ENCODE results near the gene WDR72. TPM values are rescaled to one million over a fixed set of nuclear protein-coding genes. Genes with fewer than 3 reads are reported as not detected.

The WDR72 gene
- polyA plus RNA-seq, 1 donor from 2014 or later: 0.05 TPM

- Histone ChIP-seq H2AFZ (ENCODE audit: low read depth, low read length) (no peak overlapping the region), H3K9me3 (ENCODE audit: low read length) (no peaks in the 10 kb centered on the region), H3K9ac (ENCODE audit: low read length) (no peak overlapping the region), H4K20me1 (ENCODE audit: insufficient read depth) (no peaks in the 10 kb centered on the region), H3K79me2 (replicated peaks; ENCODE audit: insufficient read depth, low read length) (no peaks in the 10 kb centered on the region), H3K27me3 (ENCODE audit: insufficient read depth, low read depth, low read length) (no peaks in the 10 kb centered on the region), H3K4me3 (ENCODE audit: low read length) (no peak overlapping the region), H3K4me2 (ENCODE audit: low read length) (no peak overlapping the region), H3K27ac (ENCODE audit: low read length) (no peak overlapping the region), H3F3A (ENCODE audit: insufficient read depth, low read length, poor library complexity, severe bottlenecking) (no peaks in the 10 kb centered on the region), H3K36me3 (ENCODE audit: insufficient read depth, low read length) (no peaks in the 10 kb centered on the region), H3K9me2 (ENCODE audit: insufficient read depth, low read length) (no peaks in the 10 kb centered on the region)
- no peak for TF ChIP-seq MXI1 (conservative IDR thresholded peaks at IDR 0.05; ENCODE audit: poor library complexity, severe bottlenecking)
- TF ChIP-seq EP300 (conservative IDR thresholded peaks at IDR 0.05; ENCODE audit: poor library complexity, severe bottlenecking): no peak
- no peak for TF ChIP-seq TAF1 (IDR thresholded peaks at IDR 0.05; ENCODE audit: low read depth)
- no peak for TF ChIP-seq POLR2AphosphoS5 (IDR thresholded peaks at IDR 0.05)
- no peak for TF ChIP-seq REST (IDR thresholded peaks at IDR 0.05; ENCODE audit: borderline replicate concordance)
- no peak for TF ChIP-seq EZH2 (IDR thresholded peaks at IDR 0.05; ENCODE audit: borderline replicate concordance, insufficient read depth, low read length, poor library complexity, severe bottlenecking)
- TF ChIP-seq CTCF (IDR thresholded peaks at IDR 0.05; ENCODE audit: poor library complexity, severe bottlenecking): no peak
- TF ChIP-seq SMC3 (conservative IDR thresholded peaks at IDR 0.05; ENCODE audit: poor library complexity): no peak
- TF ChIP-seq RAD21 (conservative IDR thresholded peaks at IDR 0.05): no peak
These were observed 287.3 kb downstream of the WDR72 start for GRCh38 chr15:53472210-53472609.

GRCh38 chr15:53470743-53471142 is 288.7 kb downstream of the WDR72 start:
- Histone ChIP-seq H3F3A (ENCODE audit: insufficient read depth, low read length, poor library complexity, severe bottlenecking) (no peaks in the 10 kb centered on the region), H3K9me3 (ENCODE audit: low read length) (no peaks in the 10 kb centered on the region), H3K79me2 (replicated peaks; ENCODE audit: insufficient read depth, low read length) (no peaks in the 10 kb centered on the region), H3K4me3 (ENCODE audit: low read length) (no peak overlapping the region), H3K27me3 (ENCODE audit: insufficient read depth, low read depth, low read length) (no peaks in the 10 kb centered on the region), H3K9ac (ENCODE audit: low read length) (no peak overlapping the region), H2AFZ (ENCODE audit: low read depth, low read length) (no peak overlapping the region), H3K36me3 (ENCODE audit: insufficient read depth, low read length) (no peaks in the 10 kb centered on the region), H3K9me2 (ENCODE audit: insufficient read depth, low read length) (no peaks in the 10 kb centered on the region), H4K20me1 (ENCODE audit: insufficient read depth) (no peaks in the 10 kb centered on the region), H3K4me2 (ENCODE audit: low read length) (no peak overlapping the region), H3K27ac (ENCODE audit: low read length) (no peak overlapping the region)
- TF ChIP-seq EZH2 (IDR thresholded peaks at IDR 0.05; ENCODE audit: borderline replicate concordance, insufficient read depth, low read length, poor library complexity, severe bottlenecking) (no peak), POLR2AphosphoS5 (IDR thresholded peaks at IDR 0.05) (no peak), TAF1 (IDR thresholded peaks at IDR 0.05; ENCODE audit: low read depth) (no peak), RAD21 (conservative IDR thresholded peaks at IDR 0.05) (no peak), CTCF (IDR thresholded peaks at IDR 0.05; ENCODE audit: poor library complexity, severe bottlenecking) (no peak), REST (IDR thresholded peaks at IDR 0.05; ENCODE audit: borderline replicate concordance) (no peak), MXI1 (conservative IDR thresholded peaks at IDR 0.05; ENCODE audit: poor library complexity, severe bottlenecking) (no peak), SMC3 (conservative IDR thresholded peaks at IDR 0.05; ENCODE audit: poor library complexity) (no peak), EP300 (conservative IDR thresholded peaks at IDR 0.05; ENCODE audit: poor library complexity, severe bottlenecking) (no peak)

Data from neural cell (in vitro differentiated cells).